ENCODE measurements around the gene OR10AD1. TPM values are rescaled to one million over a fixed set of nuclear protein-coding genes. Genes with fewer than 3 reads are reported as not detected.

Gene OR10AD1
- total and polyA plus RNA-seq, 2 experiments from 2014 or later: not detected

DNA sequence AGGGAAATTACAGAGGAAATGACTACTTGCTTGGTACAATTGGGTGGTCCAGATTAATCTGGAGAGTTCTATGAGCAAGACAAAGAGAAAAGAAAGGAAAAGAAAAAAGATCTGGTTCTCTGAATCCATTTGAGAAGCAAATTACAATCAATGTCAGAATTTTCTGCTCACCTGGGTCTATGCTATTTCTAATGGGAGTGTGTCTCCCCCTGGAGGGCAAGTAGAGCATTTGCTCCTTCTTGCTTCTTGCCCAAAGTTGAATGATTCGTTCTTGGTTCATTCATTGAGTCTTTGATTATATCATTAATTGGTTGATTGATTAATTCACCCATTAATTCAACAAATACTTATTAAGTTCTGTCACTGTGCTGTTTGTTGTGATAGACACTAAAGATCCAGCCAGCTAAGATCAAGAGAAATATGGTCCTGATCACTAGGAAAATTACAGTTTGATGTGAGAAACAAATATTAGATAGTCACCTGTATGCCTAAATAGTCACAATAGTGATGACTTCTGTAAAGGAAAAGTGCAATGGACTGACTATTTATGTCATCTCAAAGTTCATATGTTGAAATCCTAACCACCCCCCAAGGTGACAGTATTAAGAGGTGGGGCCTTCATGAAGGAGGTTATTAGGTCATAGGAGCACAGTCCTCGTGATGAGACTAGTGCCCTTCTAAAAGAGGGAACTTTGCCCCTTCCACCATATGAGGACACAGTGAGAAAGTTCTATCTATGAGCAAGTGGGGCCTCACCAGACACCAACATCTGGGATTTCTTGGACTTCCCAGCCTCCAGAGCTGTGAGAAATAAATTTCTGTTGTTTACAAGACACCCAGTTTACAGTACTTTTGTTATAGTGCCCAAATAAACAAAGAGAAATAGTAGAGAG is 37.8 kb downstream of the OR10AD1 start:
- H3K27me3 ChIP-seq: no peaks in the 10 kb centered on the region
- H3K36me3 ChIP-seq: no peaks in the 10 kb centered on the region
- no peaks in the 10 kb centered on the region for H3K4me1 ChIP-seq (ENCODE audit: low read depth)
- no peaks in the 10 kb centered on the region for H3K9me3 ChIP-seq (ENCODE audit: low read depth)
- TF ChIP-seq, protein P1, sequence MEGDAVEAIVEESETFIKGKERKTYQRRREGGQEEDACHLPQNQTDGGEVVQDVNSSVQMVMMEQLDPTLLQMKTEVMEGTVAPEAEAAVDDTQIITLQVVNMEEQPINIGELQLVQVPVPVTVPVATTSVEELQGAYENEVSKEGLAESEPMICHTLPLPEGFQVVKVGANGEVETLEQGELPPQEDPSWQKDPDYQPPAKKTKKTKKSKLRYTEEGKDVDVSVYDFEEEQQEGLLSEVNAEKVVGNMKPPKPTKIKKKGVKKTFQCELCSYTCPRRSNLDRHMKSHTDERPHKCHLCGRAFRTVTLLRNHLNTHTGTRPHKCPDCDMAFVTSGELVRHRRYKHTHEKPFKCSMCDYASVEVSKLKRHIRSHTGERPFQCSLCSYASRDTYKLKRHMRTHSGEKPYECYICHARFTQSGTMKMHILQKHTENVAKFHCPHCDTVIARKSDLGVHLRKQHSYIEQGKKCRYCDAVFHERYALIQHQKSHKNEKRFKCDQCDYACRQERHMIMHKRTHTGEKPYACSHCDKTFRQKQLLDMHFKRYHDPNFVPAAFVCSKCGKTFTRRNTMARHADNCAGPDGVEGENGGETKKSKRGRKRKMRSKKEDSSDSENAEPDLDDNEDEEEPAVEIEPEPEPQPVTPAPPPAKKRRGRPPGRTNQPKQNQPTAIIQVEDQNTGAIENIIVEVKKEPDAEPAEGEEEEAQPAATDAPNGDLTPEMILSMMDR (IDR thresholded peaks at IDR 0.05; ENCODE audit: low read depth, low read length): peak; percentile 93
- no peak overlapping the region for H3K27ac ChIP-seq
- DNase-seq (ENCODE audit: low read depth in 1 of 2, low spot score in 1 of 2): peak; percentile 70 to 75
- H3K4me3 ChIP-seq: no peak overlapping the region

DNA sequence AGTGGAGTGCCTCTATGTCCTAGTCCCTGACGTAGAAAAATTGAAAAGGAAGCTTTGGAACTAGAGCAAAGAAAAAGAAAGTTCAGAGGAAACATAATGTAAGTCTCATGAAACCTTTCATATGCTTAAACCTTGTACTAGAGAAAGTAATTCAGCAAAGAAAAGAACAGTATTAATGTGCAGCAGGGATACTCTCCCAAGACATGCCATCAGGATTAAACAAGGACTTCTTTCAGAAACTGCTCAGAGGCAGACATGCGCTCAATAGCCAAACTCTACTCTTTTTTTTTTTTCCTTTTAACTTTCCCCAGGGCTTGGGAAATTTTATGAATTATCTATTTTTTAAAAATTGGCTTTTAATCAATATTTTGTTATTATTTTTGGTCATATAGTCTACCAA is 38.6 kb downstream of the OR10AD1 start:
- no peaks in the 10 kb centered on the region for H3K36me3 ChIP-seq
- H3K27me3 ChIP-seq: no peaks in the 10 kb centered on the region
- H3K4me1 ChIP-seq (ENCODE audit: low read depth): no peaks in the 10 kb centered on the region
- no peak overlapping the region for H3K27ac ChIP-seq
- TF ChIP-seq, protein P1 (IDR thresholded peaks at IDR 0.05; ENCODE audit: low read depth, low read length): no peak
- DNase-seq (ENCODE audit: low read depth in 1 of 2, low spot score in 1 of 2): no peak
- no peak overlapping the region for H3K4me3 ChIP-seq
- H3K9me3 ChIP-seq (ENCODE audit: low read depth): no peaks in the 10 kb centered on the region

DNA sequence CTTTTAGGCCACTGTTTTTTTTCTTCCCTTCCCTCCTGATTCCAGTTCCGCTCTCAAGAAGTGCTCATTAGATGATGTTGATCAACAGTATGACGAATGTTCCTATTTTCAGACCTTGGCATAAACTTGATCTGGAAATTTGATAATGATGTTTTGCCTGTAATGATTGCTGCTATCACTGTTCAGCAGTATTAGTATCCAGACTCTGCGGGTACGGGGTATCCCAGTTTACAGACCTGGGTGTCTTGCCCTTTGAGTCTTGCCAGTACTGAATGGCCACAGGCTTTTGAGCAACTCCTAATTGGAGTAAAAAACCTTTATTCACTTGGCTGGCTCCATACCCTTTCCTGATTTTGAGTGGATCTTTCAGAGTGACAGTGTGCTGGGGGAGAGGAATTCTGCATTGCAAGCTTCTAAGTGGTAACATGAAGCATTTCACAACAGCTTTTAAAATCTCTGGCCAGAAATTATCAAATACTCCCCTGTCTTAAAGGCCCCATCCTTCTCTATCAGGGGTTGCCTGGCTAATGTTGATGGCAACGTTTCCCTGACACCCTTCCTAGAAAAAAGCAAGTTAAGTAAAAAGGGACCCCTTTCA is 39.8 kb downstream of the OR10AD1 start:
- Histone ChIP-seq H3K9me3 (ENCODE audit: low read depth) (no peaks in the 10 kb centered on the region), H3K36me3 (no peaks in the 10 kb centered on the region), H3K4me1 (ENCODE audit: low read depth) (peaks cover under 1% of the 10 kb centered on the region), H3K27ac (no peak overlapping the region), H3K4me3 (no peak overlapping the region), H3K27me3 (no peaks in the 10 kb centered on the region)
- DNase-seq (ENCODE audit: low read depth in 1 of 2, low spot score in 1 of 2): no peak
- TF ChIP-seq, protein P1 (IDR thresholded peaks at IDR 0.05; ENCODE audit: low read depth, low read length): no peak

DNA sequence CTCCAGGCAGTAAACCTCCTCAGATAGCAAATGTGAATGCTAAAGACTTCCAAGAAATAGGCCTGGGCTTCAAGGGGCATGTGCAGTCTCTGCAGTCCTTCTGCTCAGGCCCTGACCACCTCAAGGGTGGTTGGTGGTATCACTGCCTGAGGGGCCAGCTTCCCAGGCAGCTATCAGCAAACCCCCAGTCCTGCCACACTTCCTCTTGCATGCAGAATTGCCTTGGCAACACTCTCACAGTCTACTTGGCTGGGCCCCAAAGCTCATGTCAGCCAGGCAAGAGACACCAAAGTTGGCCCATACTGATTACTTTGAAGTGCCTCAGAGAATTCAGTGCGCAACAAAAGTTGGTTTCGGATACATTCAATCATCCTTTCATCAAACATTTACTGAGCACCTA is 42.3 kb downstream of the OR10AD1 start:
- H3K4me1 ChIP-seq (ENCODE audit: low read depth): peaks cover 14% of the 10 kb centered on the region
- H3K36me3 ChIP-seq: no peaks in the 10 kb centered on the region
- no peaks in the 10 kb centered on the region for H3K27me3 ChIP-seq
- no peak overlapping the region for H3K27ac ChIP-seq
- no peaks in the 10 kb centered on the region for H3K9me3 ChIP-seq (ENCODE audit: low read depth)
- peak in 1 of 2 donors; percentile 67 for DNase-seq (ENCODE audit: low read depth in 1 of 2, low spot score in 1 of 2)
- TF ChIP-seq, protein P1 (IDR thresholded peaks at IDR 0.05; ENCODE audit: low read depth, low read length): no peak
- H3K4me3 ChIP-seq: no peak overlapping the region

DNA sequence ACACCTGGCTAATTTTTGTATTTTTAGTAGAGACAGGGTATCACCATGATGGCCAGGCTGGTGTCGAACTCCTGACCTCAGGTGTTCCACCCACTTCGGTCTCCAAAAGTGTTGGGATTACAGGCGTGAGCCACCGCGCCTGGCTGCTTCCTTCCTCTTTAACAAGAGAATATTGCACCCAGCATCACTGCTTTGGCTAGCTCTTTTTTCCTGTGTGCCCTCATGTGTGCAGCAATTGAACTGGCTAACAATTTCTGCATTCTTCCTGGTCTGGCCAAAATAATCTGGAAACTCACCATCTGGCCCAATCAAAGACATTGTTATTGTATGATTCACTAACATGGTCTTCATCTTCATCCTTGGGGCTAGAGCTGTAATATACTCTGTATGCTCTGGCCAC is 43.0 kb downstream of the OR10AD1 start:
- no peaks in the 10 kb centered on the region for H3K36me3 ChIP-seq
- H3K27me3 ChIP-seq: no peaks in the 10 kb centered on the region
- DNase-seq (ENCODE audit: low read depth in 1 of 2, low spot score in 1 of 2): peak in 1 of 2 donors; percentile 29

More for the DNA sequence above, 43.0 kb downstream of the OR10AD1 start:
- TF ChIP-seq, protein P1 (IDR thresholded peaks at IDR 0.05; ENCODE audit: low read depth, low read length): no peak
- Histone ChIP-seq H3K4me1 (ENCODE audit: low read depth) (peaks cover 14% of the 10 kb centered on the region), H3K4me3 (no peak overlapping the region), H3K9me3 (ENCODE audit: low read depth) (no peaks in the 10 kb centered on the region), H3K27ac (no peak overlapping the region)
